AG10803 (cell line): ENCODE measurements around the gene ACOXL.

Experiments used
- DNase-seq: peaks from one replicate; pipeline ENCODE4 v3.0.0; 2010; ENCODE audit warnings: low read depth
- H3K4me3 ChIP-seq: 2 replicates; pipeline ENCODE4 v1.5.1; 2011; ENCODE audit warnings: mild to moderate bottlenecking, low read length, control low read depth
- TF ChIP-seq, protein P1 (sequence below): conservative IDR thresholded peaks from 2 replicates; pipeline ENCODE4 v1.5.1; 2011; ENCODE audit warnings: mild to moderate bottlenecking, low read length, control low read depth, inconsistent platforms

Gene ACOXL

DNA sequence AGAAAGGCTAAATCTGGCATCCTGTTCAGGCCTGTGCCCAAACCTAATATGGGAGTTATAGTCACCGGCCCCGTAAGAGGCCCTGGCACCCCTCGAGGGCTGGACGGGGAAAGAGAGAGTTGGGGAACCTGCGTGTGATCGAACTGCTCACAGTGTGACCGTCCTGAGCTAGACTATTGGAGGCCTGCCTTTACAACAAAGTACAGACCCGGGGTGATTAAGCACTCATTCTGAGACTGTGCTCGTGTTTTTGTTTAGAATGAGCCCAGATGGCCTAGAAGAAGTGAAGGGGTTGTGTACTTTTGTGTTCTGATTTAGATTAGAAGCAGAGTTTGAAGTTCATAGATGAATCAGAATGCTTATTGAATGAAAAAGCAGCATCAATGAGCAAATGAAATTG lies 115.3 kb downstream of the ACOXL start:
- DNase-seq: no peak
- no peak overlapping the region for H3K4me3 ChIP-seq
- TF ChIP-seq, protein P1, sequence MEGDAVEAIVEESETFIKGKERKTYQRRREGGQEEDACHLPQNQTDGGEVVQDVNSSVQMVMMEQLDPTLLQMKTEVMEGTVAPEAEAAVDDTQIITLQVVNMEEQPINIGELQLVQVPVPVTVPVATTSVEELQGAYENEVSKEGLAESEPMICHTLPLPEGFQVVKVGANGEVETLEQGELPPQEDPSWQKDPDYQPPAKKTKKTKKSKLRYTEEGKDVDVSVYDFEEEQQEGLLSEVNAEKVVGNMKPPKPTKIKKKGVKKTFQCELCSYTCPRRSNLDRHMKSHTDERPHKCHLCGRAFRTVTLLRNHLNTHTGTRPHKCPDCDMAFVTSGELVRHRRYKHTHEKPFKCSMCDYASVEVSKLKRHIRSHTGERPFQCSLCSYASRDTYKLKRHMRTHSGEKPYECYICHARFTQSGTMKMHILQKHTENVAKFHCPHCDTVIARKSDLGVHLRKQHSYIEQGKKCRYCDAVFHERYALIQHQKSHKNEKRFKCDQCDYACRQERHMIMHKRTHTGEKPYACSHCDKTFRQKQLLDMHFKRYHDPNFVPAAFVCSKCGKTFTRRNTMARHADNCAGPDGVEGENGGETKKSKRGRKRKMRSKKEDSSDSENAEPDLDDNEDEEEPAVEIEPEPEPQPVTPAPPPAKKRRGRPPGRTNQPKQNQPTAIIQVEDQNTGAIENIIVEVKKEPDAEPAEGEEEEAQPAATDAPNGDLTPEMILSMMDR: no peak

DNA sequence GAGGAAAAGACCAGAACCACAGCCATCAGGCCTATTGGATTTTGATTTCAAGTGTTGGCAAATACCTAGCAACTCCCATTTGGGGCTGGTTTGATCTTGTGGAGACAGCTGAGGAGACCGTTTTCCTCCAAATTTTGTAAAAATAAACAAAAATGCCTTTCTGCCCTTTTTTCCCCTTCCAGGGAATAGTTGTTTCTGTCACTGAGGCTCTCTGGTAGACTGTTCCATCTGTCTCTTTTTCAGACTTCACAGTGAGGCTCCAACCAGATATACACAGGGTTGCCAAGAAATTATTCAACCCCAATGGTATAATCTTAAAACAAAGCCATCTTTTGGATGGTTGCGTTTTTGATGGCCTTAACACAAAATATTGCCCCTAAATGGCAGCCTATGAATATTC lies 115.7 kb downstream of the ACOXL start:
- TF ChIP-seq, protein P1: no peak
- no peak for DNase-seq
- no peak overlapping the region for H3K4me3 ChIP-seq

DNA sequence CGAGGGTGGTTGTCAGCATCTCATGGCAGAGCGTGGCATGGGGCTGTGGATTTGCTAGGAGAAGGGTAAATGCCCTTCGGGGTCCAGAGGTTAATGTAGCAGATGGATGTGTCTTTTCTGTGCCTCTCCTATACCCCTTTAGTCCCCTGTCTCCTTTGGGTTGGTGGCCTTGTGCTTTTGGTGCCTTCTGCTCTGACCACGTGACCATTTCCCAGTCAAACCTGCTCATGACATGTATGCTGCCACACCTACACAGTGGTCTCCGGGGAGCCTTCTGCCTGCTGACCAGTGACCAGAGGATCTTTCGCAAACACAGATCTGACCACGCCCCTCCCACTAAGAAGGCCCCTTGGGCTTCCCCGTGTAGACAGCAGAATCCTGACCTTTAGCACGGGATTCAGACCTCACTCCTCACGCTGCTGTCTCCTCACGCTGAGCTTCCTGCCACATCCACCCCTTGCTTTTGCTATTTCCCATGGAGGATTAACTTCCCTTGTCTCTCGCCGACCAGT lies 116.2 kb downstream of the ACOXL start:
- no peak for DNase-seq
- H3K4me3 ChIP-seq: no peak overlapping the region
- TF ChIP-seq, protein P1: no peak

DNA sequence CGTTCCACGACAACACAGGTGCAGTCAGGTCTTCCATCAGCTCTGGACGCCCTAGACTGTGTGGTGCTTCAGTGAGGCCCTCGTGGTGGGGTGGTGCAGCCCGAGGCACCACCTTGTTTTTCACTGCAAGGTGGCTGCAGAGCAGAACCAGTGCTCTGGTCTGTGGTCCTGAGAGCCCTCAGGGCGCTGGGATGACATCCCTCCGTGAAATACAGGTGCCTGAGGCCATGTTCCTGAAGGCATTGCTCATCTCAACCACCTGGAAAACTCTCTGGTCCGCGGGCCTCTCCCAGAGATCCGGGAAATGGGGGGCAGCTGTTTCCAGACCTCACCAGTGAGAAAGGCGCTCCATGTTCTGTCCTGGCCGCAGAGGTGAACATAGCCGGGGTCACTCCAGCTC lies 119.2 kb downstream of the ACOXL start:
- TF ChIP-seq, protein P1: no peak
- no peak for DNase-seq
- H3K4me3 ChIP-seq: no peak overlapping the region

DNA sequence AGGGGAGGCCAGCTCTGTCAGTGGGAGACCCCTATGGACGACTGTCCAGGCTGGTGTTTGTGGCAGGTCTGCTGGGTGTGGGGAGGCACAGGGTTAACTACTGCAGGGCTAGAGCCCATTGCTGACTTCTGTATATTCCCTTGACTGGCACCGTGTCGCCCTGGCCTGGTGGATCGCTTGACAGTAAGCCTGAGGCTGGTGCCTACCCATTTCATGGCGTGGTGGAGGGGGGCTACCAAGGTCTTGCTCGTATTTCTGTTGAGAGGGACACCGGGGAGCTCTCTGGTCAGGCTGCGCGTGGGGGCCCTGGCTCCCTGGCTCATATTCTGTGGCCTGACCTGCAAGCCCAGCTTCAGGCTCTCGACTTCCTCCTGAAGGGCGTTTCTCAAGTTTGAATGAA lies 119.7 kb downstream of the ACOXL start:
- TF ChIP-seq, protein P1: no peak
- no peak for DNase-seq
- H3K4me3 ChIP-seq: no peak overlapping the region

DNA sequence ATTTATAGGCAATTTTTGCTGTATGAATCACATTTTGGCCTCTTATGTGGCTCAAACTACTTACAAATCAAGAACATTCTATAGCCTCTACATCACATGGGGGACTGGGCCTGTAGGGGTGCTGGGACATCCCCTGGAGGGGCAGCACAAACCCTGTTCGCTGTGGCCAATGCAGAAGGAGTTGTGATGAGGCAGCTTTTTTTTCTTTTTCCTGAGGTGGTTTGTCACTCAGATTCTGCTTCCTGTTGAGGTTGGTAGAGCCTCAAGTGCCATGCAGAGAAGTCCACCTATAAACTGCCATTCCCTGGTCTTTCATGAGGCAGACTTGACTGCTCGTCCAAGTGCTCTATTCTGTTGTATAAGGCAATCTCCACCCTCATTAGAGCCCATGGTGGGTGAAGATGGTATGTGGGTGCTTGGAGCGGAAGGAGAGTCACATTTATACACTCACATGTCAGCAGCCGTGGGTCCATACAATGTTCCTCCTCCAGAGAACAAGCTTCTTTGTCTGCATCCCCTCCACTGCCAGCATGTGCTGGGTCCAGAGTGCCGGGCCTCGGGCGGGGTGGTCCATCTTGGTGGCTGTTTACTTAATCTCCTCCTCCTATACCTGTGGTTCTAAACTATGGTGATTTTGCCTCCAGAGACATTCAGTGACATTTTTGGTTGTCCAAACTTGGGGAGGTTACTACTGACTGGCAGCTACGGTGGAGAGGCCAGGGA lies 120.3 kb downstream of the ACOXL start:
- no peak overlapping the region for H3K4me3 ChIP-seq
- TF ChIP-seq, protein P1: no peak
- DNase-seq: no peak

DNA sequence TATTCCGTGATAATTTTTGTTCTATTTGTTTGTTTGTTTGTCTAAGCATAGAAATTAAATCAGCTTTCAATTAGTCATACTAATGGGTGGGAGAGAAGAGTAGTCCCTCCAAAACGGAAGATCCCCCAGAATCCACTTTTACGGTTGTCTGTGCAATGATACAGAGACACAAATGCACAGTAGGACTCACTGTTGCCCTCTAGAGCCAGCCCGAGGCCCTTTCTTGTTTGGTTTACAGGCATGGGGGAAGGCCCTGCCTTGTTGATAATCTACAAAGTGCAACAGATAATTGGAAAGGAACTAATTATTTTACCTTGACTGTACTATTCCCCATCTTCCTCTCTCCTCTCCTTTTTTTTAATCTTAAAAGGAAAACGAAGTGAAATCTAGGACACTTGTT lies 121.1 kb downstream of the ACOXL start:
- peak; percentile 3 for DNase-seq
- TF ChIP-seq, protein P1: peak; percentile 50
- H3K4me3 ChIP-seq: no peak overlapping the region
